ENCODE data around the gene ECEL1.

ECEL1 gene

GRCh38 chr2:232521959-232522622 lies 34.5 kb upstream of the ECEL1 start:
- peak; percentile 28 for DNase-seq

GRCh38 chr2:232521098-232521497 lies 33.5 kb upstream of the ECEL1 start:
- DNase-seq = no peak

- no peak for DNase-seq
Measured at GRCh38 chr2:232520489-232520888, 32.9 kb upstream of the ECEL1 start.

GRCh38 chr2:232519581-232520438 lies 32.2 kb upstream of the ECEL1 start, which contains the start of gene PRSS56:
TSS of gene PRSS56 (plus strand) at chr2:232520388. CDS start at chr2:232520599, 211 bp downstream.
- DNase-seq = no peak

GRCh38 chr2:232518844-232519243 lies 31.2 kb upstream of the ECEL1 start:
- DNase-seq = no peak

- no peak for DNase-seq
Measured at GRCh38 chr2:232516551-232516950, 28.9 kb upstream of the ECEL1 start.

- no peak for DNase-seq
Measured at GRCh38 chr2:232515639-232516038, 28.0 kb upstream of the ECEL1 start.

- no peak for DNase-seq
Measured at GRCh38 chr2:232513353-232513752, 25.7 kb upstream of the ECEL1 start.

- no peak for DNase-seq
Measured at GRCh38 chr2:232512602-232513001, 25.0 kb upstream of the ECEL1 start.

- DNase-seq = no peak
Measured at GRCh38 chr2:232511336-232511890, 23.8 kb upstream of the ECEL1 start.

- no peak for DNase-seq
Measured at GRCh38 chr2:232508251-232508650, 20.6 kb upstream of the ECEL1 start.

- DNase-seq = no peak
Measured at GRCh38 chr2:232506709-232507108, 19.1 kb upstream of the ECEL1 start.

- DNase-seq = no peak
Measured at GRCh38 chr2:232505856-232506255, 18.2 kb upstream of the ECEL1 start.

GRCh38 chr2:232504438-232504837 lies 16.8 kb upstream of the ECEL1 start:
- no peak for DNase-seq

- no peak for DNase-seq
Measured at GRCh38 chr2:232503809-232504323, 16.2 kb upstream of the ECEL1 start.

GRCh38 chr2:232502911-232503808 lies 15.5 kb upstream of the ECEL1 start:
- DNase-seq = peak; percentile 23

- no peak for DNase-seq
Measured at GRCh38 chr2:232502511-232502910, 14.9 kb upstream of the ECEL1 start.

- DNase-seq = no peak
Measured at GRCh38 chr2:232501794-232502390, 14.3 kb upstream of the ECEL1 start.

- no peak for DNase-seq
Measured at GRCh38 chr2:232501331-232501771, 13.7 kb upstream of the ECEL1 start.

GRCh38 chr2:232498452-232498851 lies 10.8 kb upstream of the ECEL1 start:
- no peak for DNase-seq

- DNase-seq = no peak
Measured at GRCh38 chr2:232497348-232497747, 9.7 kb upstream of the ECEL1 start.

Data from inflammatory macrophage treated with lipopolysaccharide for 4 hours (primary cell).